T-cell (primary cell): ENCODE measurements around the gene ZNF662. TPM values are rescaled to one million over a fixed set of nuclear protein-coding genes. Genes with fewer than 3 reads are reported as not detected.

Experiments
- ATAC-seq, 4 experiments: fragments of 200-7000 bp in 3 of 4; fragments of 150-1000 bp in 1 of 4; cut with Tn5 transposase; replicated peaks in 1 of 4; 1 replicate in 3 of 4; 2 replicates in 1 of 4; pipeline ENCODE4 v1.10.0; 2021; ENCODE audit warnings: moderate library complexity in 3 of 4, mild to moderate bottlenecking in 2 of 4, moderate number of reproducible peaks in 1 of 4
- CTCF ChIA-PET, 2 donors: fragments of 300-600 bp; sonication (Branson Sonifier 250); formaldehyde crosslinking; loops; one replicate each; lab custom pipeline; 2022; ENCODE audit warnings: antibody characterized with exemption in 2 of 2; lab: Charles Lee
- POLR2A ChIA-PET, 2 donors: fragments of 300-600 bp; sonication (Branson Sonifier 250); formaldehyde crosslinking; loops; one replicate each; lab custom pipeline; 2022; ENCODE audit warnings: antibody characterized with exemption in 2 of 2; lab: Charles Lee
- DNase-seq, 35 experiments: peaks; one replicate each; pipeline versions ENCODE4 v3.0.0 to v3.0.0-alpha.2; 2013 to 2023
- H3K27ac ChIP-seq: one replicate; pipeline ENCODE4 v1.5.1; 2013; ENCODE audit warnings: low read length
- H3K27me3 ChIP-seq, 2 experiments: replicated peaks in 1 of 2; 1 replicate in 1 of 2; 2 replicates in 1 of 2; pipeline versions ENCODE4 v1.6.1 to v1.7.0; 2013; ENCODE audit warnings: low read length in 1 of 2, mixed read lengths in 1 of 2; ENCODE audit not compliant: control insufficient read depth in 2 of 2, insufficient read depth in 2 of 2; ENCODE audit errors: extremely low read depth in 1 of 2
- H3K36me3 ChIP-seq, 2 donors: 1 replicate in 1 of 2; 2 replicates in 1 of 2; pipeline versions ENCODE4 v1.6.1 to v1.7.0; 2013; ENCODE audit warnings: low read length in 1 of 2; ENCODE audit not compliant: control insufficient read depth in 2 of 2, insufficient read depth in 1 of 2; ENCODE audit errors: extremely low read depth in 1 of 2
- H3K4me1 ChIP-seq, 2 experiments: 1 replicate in 1 of 2; 2 replicates in 1 of 2; pipeline versions ENCODE4 v1.6.1 to v1.7.0; 2013; ENCODE audit warnings: low read length in 2 of 2, mixed read lengths in 1 of 2; ENCODE audit not compliant: insufficient read depth in 2 of 2, control insufficient read depth in 1 of 2; ENCODE audit errors: extremely low read depth in 1 of 2
- H3K4me3 ChIP-seq, 2 donors: 1 replicate in 1 of 2; 2 replicates in 1 of 2; pipeline versions ENCODE4 v1.5.1 to v1.7.0; 2013; ENCODE audit warnings: mild to moderate bottlenecking in 2 of 2, low read length in 1 of 2, moderate library complexity in 1 of 2; ENCODE audit not compliant: control insufficient read depth in 1 of 2; ENCODE audit errors: extremely low read depth in 1 of 2
- H3K9me3 ChIP-seq: 2 replicates; pipeline ENCODE4 v1.7.0; 2013
- H3K27ac Mint-ChIP-seq, 2 donors: one replicate each; pipeline ENCODE4 v1.8.0; 2020 to 2021; ENCODE audit warnings: mild to moderate bottlenecking in 2 of 2, mixed read lengths in 2 of 2
- H3K27me3 Mint-ChIP-seq, 2 donors: one replicate each; pipeline ENCODE4 v1.8.0; 2021 to 2022; ENCODE audit warnings: mixed read lengths in 2 of 2
- H3K36me3 Mint-ChIP-seq: one replicate; pipeline ENCODE4 v1.8.0; 2021; ENCODE audit warnings: mixed read lengths
- H3K4me1 Mint-ChIP-seq, 3 donors: one replicate each; pipeline ENCODE4 v1.8.0; 2020 to 2022; ENCODE audit warnings: mixed read lengths in 3 of 3, mild to moderate bottlenecking in 1 of 3
- H3K4me3 Mint-ChIP-seq, 3 donors: one replicate each; pipeline ENCODE4 v1.8.0; 2020 to 2022; ENCODE audit warnings: mild to moderate bottlenecking in 3 of 3, mixed read lengths in 3 of 3, moderate library complexity in 3 of 3
- H3K9me3 Mint-ChIP-seq, 3 donors: one replicate each; pipeline ENCODE4 v1.8.0; 2020 to 2022; ENCODE audit warnings: mixed read lengths in 3 of 3
- WGBS: methylation state at CpG from one replicate; pipeline ENCODE4 v1.1.5; 2013; ENCODE audit warnings: missing lambda C conversion rate; ENCODE audit not compliant: insufficient coverage; 5-methylcytosine and 5-hydroxymethylcytosine counted together
- total RNA-seq, 35 experiments: library from RNA in 6 of 35; stranded (reverse) in 6 of 35; fragments of 120-200 nt in 1 of 35; gene quantifications; one replicate each; pipeline versions ENCODE4 v1.2.1 to v1.2.4 and lab custom pipeline; 2013 to 2026

Gene ZNF662
- total RNA-seq, 5 donors from 2014 or later (not counting 1 experiment from before 2014, with no cell fraction given): 0.92 to 8.8 (median 3.7) TPM

DNA sequence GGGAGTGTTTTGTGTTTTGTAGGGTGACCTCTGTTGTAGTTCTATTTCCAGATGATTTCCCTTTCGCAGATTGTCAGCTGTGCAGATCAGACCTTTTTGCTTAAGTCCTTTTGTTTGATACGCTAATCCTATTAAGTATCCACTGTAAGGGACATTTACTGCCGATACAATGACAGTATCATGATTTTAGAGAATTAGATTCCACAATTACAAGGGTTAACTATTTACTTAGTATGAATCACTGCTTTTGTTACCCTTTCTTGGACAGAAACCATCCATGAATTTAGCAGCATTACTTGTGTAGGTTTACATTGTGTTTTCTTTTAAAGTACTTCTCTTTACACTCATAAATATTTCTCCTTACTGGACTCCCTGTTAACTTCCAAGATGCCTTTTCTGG, 31.4 kb downstream of the ZNF662 start:
- H3K4me3 ChIP-seq: no peak overlapping the region
- Mint-ChIP-seq H3K27ac (no peak overlapping the region), H3K4me1 (peaks cover 30 to 33% (median 32%) of the 10 kb centered on the region in 3 donors), H3K4me3 (no peak overlapping the region), H3K27me3 (no peaks in the 10 kb centered on the region), H3K9me3 (peaks cover 0 to 6% (median 0%) of the 10 kb centered on the region in 3 donors), H3K36me3 (no peaks in the 10 kb centered on the region)
- ChIA-PET POLR2A (no interaction called here), CTCF (no interaction called here)
- H3K36me3 ChIP-seq: no peaks in the 10 kb centered on the region
- peaks cover 12 to 15% of the 10 kb centered on the region in 2 experiments for H3K4me1 ChIP-seq
- no peak overlapping the region for H3K27ac ChIP-seq
- ATAC-seq: no peak
- WGBS: 100% methylated on average over 1 of the region's 3 CpGs
- H3K27me3 ChIP-seq: peaks cover 0 to 7% of the 10 kb centered on the region in 2 experiments
- no peaks in the 10 kb centered on the region for H3K9me3 ChIP-seq
- DNase-seq: no peak

GRCh38 chr3:42942693-42943092, 36.8 kb downstream of the ZNF662 start:
- Histone ChIP-seq H3K27ac (no peak overlapping the region), H3K27me3 (no peaks in the 10 kb centered on the region), H3K36me3 (no peaks in the 10 kb centered on the region), H3K9me3 (no peaks in the 10 kb centered on the region), H3K4me1 (no peaks in the 10 kb centered on the region), H3K4me3 (no peak overlapping the region)
- no CpG with 5 or more reads among the region's 1 CpG for WGBS
- POLR2A ChIA-PET: interaction anchor here in 1 of 2 donors (0.6 kb wide), 1 partner anchor 21 kb away, joined by 3 read pairs; no protein-coding TSS in a partner anchor
- DNase-seq (no peak), ATAC-seq (no peak)
- H3K27me3 Mint-ChIP-seq: peaks cover 0 to 4% of the 10 kb centered on the region in 2 donors
- H3K27ac Mint-ChIP-seq: no peak overlapping the region
- no peaks in the 10 kb centered on the region for H3K4me1 Mint-ChIP-seq
- H3K9me3 Mint-ChIP-seq: no peaks in the 10 kb centered on the region
- no peak overlapping the region for H3K4me3 Mint-ChIP-seq
- CTCF ChIA-PET: interaction anchor here in 1 of 2 donors (0.9 to 1.2 kb wide), 2 partner anchors 10 to 19 kb away, joined by 3 to 6 read pairs; no protein-coding TSS in a partner anchor
- H3K36me3 Mint-ChIP-seq: no peaks in the 10 kb centered on the region

DNA sequence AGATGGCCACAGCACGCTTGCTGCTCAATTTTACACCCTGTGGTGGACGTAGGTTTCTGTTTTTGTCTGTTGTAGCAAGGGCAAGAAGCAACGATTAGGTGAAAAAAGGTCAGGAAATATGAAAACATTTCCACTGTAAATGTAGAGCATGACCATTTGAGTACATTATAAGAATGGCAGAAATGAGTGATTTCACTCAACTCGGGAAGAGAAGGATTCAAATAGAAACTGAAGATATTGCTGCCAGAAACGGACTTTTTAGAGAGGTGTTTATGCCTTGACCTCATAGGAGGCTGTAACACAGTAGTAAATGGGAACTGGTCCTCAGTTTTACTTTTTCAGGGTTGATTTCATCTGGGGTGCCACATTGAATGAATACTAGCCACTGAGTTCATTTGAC, 40.1 kb downstream of the ZNF662 start:
- 36% methylated on average over 4 of the region's 5 CpGs for WGBS
- no peak overlapping the region for H3K4me3 ChIP-seq
- ChIA-PET POLR2A (no interaction called here), CTCF (no interaction called here)
- Mint-ChIP-seq H3K4me3 (no peak overlapping the region), H3K9me3 (no peaks in the 10 kb centered on the region), H3K36me3 (no peaks in the 10 kb centered on the region), H3K4me1 (peaks cover 0 to 2% (median 1%) of the 10 kb centered on the region in 3 donors), H3K27ac (no peak overlapping the region), H3K27me3 (peaks cover 0 to 4% of the 10 kb centered on the region in 2 donors)
- no peaks in the 10 kb centered on the region for H3K36me3 ChIP-seq
- H3K27ac ChIP-seq: no peak overlapping the region
- no peaks in the 10 kb centered on the region for H3K4me1 ChIP-seq
- ATAC-seq (no peak), DNase-seq (no peak)
- no peaks in the 10 kb centered on the region for H3K9me3 ChIP-seq
- no peaks in the 10 kb centered on the region for H3K27me3 ChIP-seq

- H3K4me3 ChIP-seq: no peak overlapping the region
- no CpG with 5 or more reads among the region's 3 CpGs for WGBS
- H3K9me3 ChIP-seq: no peaks in the 10 kb centered on the region
- H3K4me1 Mint-ChIP-seq: peaks cover 8 to 12% (median 9%) of the 10 kb centered on the region in 3 donors
- ChIA-PET POLR2A (no interaction called here), CTCF (no interaction called here)
- no peaks in the 10 kb centered on the region for H3K9me3 Mint-ChIP-seq
- peaks cover 0 to 8% of the 10 kb centered on the region in 2 experiments for H3K4me1 ChIP-seq
- DNase-seq (no peak), ATAC-seq (no peak)
- H3K27ac Mint-ChIP-seq: no peak overlapping the region
- H3K36me3 Mint-ChIP-seq: no peaks in the 10 kb centered on the region
- no peaks in the 10 kb centered on the region for H3K36me3 ChIP-seq
- H3K4me3 Mint-ChIP-seq: no peak overlapping the region
- no peaks in the 10 kb centered on the region for H3K27me3 ChIP-seq
- H3K27ac ChIP-seq: no peak overlapping the region
- peaks cover 3 to 6% of the 10 kb centered on the region in 2 donors for H3K27me3 Mint-ChIP-seq
Measured at GRCh38 chr3:42957573-42957972, 51.6 kb downstream of the ZNF662 start.

DNA sequence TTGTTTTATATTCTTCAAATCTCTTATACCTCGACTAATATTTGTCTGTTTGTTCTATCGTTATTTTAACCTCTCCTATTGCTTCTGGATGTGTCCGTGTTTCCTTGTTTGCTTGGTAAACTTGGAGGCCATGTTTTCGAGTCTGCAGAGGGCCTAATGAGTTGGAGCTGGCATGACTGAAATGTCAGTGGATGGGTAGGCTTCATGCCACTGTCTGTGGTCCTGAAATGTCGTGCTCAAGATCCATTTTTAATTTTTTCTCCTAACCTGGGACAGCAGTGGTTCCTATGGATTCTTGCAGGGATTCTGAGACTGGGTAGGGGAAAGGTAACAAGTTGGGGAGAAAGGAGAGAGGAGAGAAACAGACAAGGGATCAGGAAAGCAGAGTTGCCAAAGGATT, 54.3 kb downstream of the ZNF662 start:
- Mint-ChIP-seq H3K27me3 (peaks cover 0 to 6% of the 10 kb centered on the region in 2 donors), H3K9me3 (no peaks in the 10 kb centered on the region), H3K36me3 (no peaks in the 10 kb centered on the region), H3K27ac (no peak overlapping the region), H3K4me1 (peaks cover 26 to 30% (median 26%) of the 10 kb centered on the region in 3 donors), H3K4me3 (no peak overlapping the region)
- DNase-seq (no peak), ATAC-seq (no peak)
- H3K36me3 ChIP-seq: no peaks in the 10 kb centered on the region
- no CpG with 5 or more reads among the region's 5 CpGs for WGBS
- H3K27ac ChIP-seq: no peak overlapping the region
- no peaks in the 10 kb centered on the region for H3K9me3 ChIP-seq
- no peaks in the 10 kb centered on the region for H3K27me3 ChIP-seq
- H3K4me1 ChIP-seq: peaks cover 4 to 23% of the 10 kb centered on the region in 2 experiments
- H3K4me3 ChIP-seq: no peak overlapping the region
- ChIA-PET CTCF (interaction anchor here in 1 of 2 donors (2.2 kb wide), 2 partner anchors 111 to 543 kb away, joined by 14 to 17 read pairs; no protein-coding TSS in a partner anchor), POLR2A (no interaction called here)

- Mint-ChIP-seq H3K36me3 (no peaks in the 10 kb centered on the region), H3K27ac (no peak overlapping the region), H3K9me3 (no peaks in the 10 kb centered on the region), H3K4me1 (peaks cover 28 to 31% (median 29%) of the 10 kb centered on the region in 3 donors), H3K27me3 (peaks cover 0 to 6% of the 10 kb centered on the region in 2 donors), H3K4me3 (no peak overlapping the region)
- Histone ChIP-seq H3K27me3 (no peaks in the 10 kb centered on the region), H3K4me3 (no peak overlapping the region), H3K36me3 (no peaks in the 10 kb centered on the region), H3K9me3 (no peaks in the 10 kb centered on the region), H3K4me1 (peaks cover 4 to 24% of the 10 kb centered on the region in 2 experiments), H3K27ac (no peak overlapping the region)
- ChIA-PET POLR2A (interaction anchor here in 1 of 2 donors (0.6 kb wide), 1 partner anchor 538 kb away, joined by 3 read pairs; no protein-coding TSS in a partner anchor), CTCF (interaction anchor here (1.2 to 2.2 kb wide), 7 partner anchors 110 to 542 kb away, joined by 3 to 17 read pairs (median 4); no protein-coding TSS in a partner anchor)
- ATAC-seq (no peak), DNase-seq (no peak)
- WGBS: no CpG with 5 or more reads among the region's 1 CpG
Measured at GRCh38 chr3:42960786-42961185, 54.8 kb downstream of the ZNF662 start.
